HK-2 (cell line): ENCODE measurements around the gene DIP2A.

Experiments used
- DNase-seq: peaks from one replicate; pipeline ENCODE4 v3.0.0-alpha.2; 2018; ENCODE audit not compliant: unreplicated experiment

Gene DIP2A

GRCh38 chr21:46480466-46480865, 21.8 kb downstream of the DIP2A start:
- no peak for DNase-seq

DNA sequence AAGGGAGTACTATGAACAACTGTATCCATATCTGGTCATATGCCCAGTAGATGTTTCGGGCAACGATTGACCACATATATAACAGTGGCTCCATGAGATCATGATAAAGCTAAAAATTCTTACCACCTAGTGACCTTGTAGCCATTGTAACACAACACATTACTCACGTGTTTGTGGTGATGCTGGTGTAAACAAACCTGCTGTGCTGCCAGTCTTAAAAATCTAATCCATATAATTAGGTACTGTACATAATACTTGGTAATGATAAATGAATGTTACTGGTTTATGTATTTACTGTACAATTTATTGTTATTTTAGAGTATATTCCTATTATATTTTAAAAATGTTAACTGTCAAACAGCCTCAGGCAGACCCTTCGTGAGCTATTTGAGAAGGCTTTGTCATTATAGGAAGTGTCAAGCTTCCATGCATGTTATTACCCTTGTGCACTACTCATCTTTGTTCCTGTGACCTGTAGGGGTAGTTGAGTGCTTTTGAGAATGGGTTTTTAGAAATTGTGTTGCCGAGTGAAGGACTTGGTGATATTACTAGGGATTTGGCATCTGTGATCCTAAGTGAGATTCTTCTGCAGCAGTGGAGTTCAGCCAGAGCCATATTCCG, 23.6 kb downstream of the DIP2A start:
- no peak for DNase-seq

DNA sequence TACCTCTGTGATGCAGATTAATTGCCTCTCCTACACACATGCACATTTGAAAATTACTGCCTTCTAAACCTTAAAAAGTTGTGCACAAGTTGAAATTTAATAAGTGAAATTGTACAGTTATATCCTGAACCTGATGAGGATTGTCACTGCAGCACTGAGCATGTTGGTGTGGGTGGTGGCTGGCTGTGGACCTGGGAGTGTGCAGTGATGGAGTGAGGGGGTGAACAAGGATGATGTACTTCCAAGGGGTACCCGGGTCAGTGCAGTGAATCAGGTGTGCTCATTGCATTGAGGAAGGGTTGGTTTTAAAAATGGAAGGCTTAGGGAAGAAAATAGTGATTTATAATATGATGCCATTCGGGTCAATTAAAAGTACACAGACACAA, 24.1 kb downstream of the DIP2A start:
- DNase-seq = no peak

- no peak for DNase-seq
These were observed 24.9 kb downstream of the DIP2A start for GRCh38 chr21:46483300-46484295.

- no peak for DNase-seq
These were observed 27.9 kb downstream of the DIP2A start for GRCh38 chr21:46486481-46487126.

DNA sequence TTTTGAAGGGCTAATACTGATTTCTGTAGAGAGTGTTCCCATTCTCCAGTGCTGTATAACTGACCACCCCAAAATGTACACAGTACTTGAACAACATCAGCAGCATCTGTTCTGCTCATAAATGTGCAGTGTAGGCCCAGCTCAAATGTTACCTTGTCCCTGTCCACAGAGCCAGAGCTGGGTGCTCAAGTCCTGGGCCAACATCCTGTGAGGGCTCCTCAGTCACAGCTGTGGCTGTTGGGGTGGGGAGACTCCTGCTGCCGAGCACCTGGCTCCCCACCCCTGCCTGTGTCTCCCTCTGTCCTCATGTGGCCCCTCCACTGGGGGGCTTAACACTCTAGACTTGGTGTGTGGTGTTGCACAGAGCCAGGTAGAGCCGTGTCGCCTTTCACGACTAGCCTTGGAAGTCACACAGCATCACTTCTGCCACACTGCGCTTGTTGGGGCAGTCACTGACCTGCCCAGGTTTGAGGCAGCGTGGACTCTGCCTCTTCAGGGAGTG, 30.5 kb downstream of the DIP2A start:
- DNase-seq = no peak

- DNase-seq = no peak
These were observed 31.1 kb downstream of the DIP2A start for GRCh38 chr21:46489800-46490199.

- DNase-seq = no peak
These were observed 32.9 kb downstream of the DIP2A start for GRCh38 chr21:46491553-46491952.

DNA sequence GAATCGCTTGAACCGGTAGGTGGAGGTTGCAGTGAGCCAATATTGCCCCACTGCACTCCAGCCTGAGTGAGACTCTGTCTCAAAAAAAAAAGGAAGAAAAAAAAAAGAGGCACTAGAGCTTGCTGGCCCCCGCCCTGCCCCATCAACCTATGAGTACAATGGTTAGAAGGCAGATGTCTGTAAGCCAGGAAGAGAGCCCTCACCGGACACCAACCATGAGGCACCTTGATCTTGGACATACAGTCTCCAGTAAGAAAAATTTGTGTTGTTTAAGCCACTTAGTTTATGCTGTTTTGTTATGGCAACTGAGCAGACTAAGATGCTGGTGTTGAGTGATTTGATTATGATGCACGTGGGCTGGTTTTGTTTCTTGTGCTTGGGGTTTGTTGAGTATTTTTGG, 34.2 kb downstream of the DIP2A start:
- no peak for DNase-seq

- DNase-seq = no peak
These were observed 35.1 kb downstream of the DIP2A start for GRCh38 chr21:46493828-46494227.

GRCh38 chr21:46498335-46499050, 39.8 kb downstream of the DIP2A start:
- peak; percentile 53 for DNase-seq

DNA sequence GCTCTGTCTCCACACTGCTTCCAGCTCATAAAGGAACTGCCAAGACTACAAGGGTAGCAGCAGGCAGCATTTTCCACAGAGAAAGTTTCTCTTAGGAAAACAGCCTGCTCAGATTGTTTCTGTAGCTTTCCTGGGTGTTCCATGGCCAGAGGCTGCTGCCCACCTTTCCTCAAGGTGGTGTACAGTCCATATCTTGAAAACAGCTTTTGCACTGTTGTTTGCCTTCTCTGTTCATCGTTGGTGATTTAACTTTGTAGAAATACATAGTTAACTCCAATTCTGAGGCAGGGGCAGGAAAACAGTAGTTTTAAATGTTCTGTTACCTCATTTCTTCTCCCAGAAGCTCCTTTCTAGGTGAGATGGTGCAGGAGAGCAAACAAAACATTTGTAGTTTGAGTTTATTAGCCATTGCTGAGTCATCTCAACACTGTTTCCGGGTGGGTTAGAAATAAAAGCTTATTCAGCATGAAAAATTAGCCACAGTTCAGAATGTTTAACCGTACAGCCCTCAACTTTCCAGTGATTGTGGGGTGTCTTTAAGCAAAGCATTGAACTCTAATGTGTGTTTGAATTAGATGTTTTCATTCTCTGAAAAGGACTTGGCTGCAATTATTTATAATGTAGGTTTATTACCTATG, 41.7 kb downstream of the DIP2A start:
- DNase-seq = no peak

DNA sequence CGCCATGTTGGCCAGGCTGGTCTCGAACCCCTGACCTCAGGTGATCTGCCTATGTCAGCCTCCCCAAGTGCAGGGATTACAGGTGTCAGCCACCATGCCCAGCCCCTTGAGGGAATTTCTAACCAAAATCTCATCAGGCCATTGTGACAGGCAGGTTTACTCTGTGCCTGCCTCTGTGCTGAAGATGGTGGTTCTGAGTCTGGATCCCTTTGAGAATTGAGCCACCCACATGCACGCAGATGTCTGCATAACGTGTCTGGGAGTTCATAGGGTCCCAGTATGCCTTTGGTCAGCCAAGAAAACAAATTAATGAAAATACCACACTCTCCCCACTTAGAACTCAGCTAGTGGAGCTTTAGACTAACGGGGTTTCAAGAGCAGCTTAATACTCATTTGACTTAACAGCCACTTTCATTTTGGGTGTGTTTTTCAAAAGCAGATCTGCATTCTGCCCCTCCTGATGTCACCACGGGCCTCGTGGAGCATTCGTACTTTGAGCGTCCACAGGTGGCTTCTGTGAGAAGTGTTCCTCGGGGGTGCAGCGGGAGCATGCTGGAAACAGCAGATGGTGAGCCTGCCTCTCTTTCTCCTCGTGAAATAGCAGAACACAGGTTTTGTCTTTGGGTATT, 45.3 kb downstream of the DIP2A start:
- no peak for DNase-seq

- no peak for DNase-seq
These were observed 46.0 kb downstream of the DIP2A start for GRCh38 chr21:46504666-46505065.

DNA sequence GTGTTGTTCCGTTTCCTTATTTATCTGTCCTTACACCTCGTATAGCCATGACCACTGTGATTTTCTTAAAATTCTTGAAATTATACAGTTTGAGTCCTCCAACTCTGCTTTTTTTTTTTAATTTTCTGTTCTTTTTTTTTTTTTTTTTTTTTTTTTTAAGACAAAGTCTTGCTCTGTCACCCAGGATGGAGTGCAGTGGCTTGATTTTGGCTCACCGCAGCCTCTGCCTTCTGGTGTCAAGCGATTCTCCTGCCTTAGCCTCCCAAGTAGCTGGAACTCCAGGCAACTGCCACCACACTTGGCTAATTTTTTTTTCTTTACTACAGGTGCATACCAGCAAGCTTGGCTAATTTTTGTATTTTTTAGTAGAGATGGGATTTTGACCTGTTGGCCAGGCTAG, 48.9 kb downstream of the DIP2A start:
- DNase-seq = no peak

- no peak for DNase-seq
These were observed 51.2 kb downstream of the DIP2A start for GRCh38 chr21:46509741-46510502.

DNA sequence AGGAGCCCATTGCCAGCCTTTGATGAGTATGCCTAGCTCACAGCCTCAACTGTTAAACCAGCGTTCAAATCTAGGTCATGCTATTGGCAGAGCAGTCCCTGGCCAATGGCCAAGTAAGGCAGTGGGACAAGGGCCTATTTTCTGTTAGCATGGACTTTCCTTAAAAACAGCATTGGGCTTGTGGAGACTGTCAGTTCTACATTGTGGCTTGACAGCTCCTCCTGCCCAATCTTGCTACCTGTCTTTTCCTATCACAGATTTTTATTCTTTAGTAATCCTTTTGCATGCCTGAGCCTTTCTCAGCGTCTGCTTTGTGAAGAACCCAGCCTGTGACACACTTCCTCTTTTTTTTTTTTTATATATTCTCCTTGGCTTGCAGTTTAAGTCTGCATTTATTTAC, 56.4 kb downstream of the DIP2A start:
- DNase-seq = no peak

- no peak for DNase-seq
These were observed 57.4 kb downstream of the DIP2A start for GRCh38 chr21:46516068-46516467.

GRCh38 chr21:46517361-46517760, 58.7 kb downstream of the DIP2A start:
- no peak for DNase-seq

GRCh38 chr21:46518983-46519583, 60.4 kb downstream of the DIP2A start:
- no peak for DNase-seq
